Skin epidermis (tissue), 12 donors: ENCODE results near the gene ULK4.
A peak's percentile ranks its signal among the peaks of the same experiment; 100 is the strongest.

Experiments
- H3K27ac ChIP-seq, 21 experiments: fragments of 200-600 bp; sonication (generic) in 11 of 21; one replicate each; pipeline ENCODE4 v1.5.0; 2020; ENCODE audit warnings: mild to moderate bottlenecking in 3 of 21, inconsistent platforms in 2 of 21, moderate library complexity in 2 of 21
- H3K4me3 ChIP-seq, 7 experiments: fragments of 200-600 bp; sonication (generic) in 2 of 7; one replicate each; pipeline ENCODE4 v1.5.0; 2020; ENCODE audit warnings: inconsistent platforms in 2 of 7, mild to moderate bottlenecking in 2 of 7, moderate library complexity in 1 of 7

Gene ULK4

GRCh38 chr3:41198950-41199865 lies 762.7 kb downstream of the ULK4 start, which contains the start of gene CTNNB1:
TSS of gene CTNNB1 (plus strand) at chr3:41199505. CDS start at chr3:41224069, 24,564 bp downstream.
- Histone ChIP-seq H3K27ac (peak within 1 kb of the TSS; percentile 96 to 100 (median 99)), H3K4me3 (peak within 1 kb of the TSS; percentile 65 to 100 (median 89))

- Histone ChIP-seq H3K4me3 (peak overlapping the region; percentile 65 to 100 (median 89)), H3K27ac (peak overlapping the region; percentile 96 to 100 (median 99))
Observed at GRCh38 chr3:41198526-41198925, 763.4 kb downstream of the ULK4 start.

- H3K27ac ChIP-seq, result no peak overlapping the region
Observed at GRCh38 chr3:41198046-41198445, 763.9 kb downstream of the ULK4 start.

More at GRCh38 chr3:41198046-41198445, 763.9 kb downstream of the ULK4 start:
- H3K4me3 ChIP-seq, result peak overlapping the region in 1 of 7 experiments; percentile 97
